ENCODE measurements around the gene MED7.
A peak's percentile ranks its signal among the peaks of the same experiment; 100 is the strongest.

The MED7 gene

GRCh38 chr5:157107508-157107907, 35.2 kb downstream of the MED7 start:
- DNase-seq = no peak

GRCh38 chr5:157106630-157107461, 35.8 kb downstream of the MED7 start:
- DNase-seq = peak in 1 of 56 donors; percentile 20

- no peak for DNase-seq
Observed at GRCh38 chr5:157100140-157100679, 42.5 kb downstream of the MED7 start.

GRCh38 chr5:157088342-157088990, 54.2 kb downstream of the MED7 start:
- no peak for DNase-seq

All from amygdala (tissue), 56 donors.